Stimulated activated CD8-positive, alpha-beta memory T cell treated with anti-CD3 and anti-CD28 coated beads, Interleukin-12 subunit alpha, Interleukin-12 subunit beta, amount 100 ng/mL, for 24 hours (primary cell): ENCODE measurements around the gene AAMP.

Experiments
- DNase-seq: peaks from one replicate; pipeline ENCODE4 v3.0.0-alpha.2; 2020; ENCODE audit errors: extremely low read depth

Gene AAMP

GRCh38 chr2:218223046-218223445, 46.9 kb downstream of the AAMP start:
- no peak for DNase-seq

- DNase-seq, result no peak
Observed at GRCh38 chr2:218221000-218221399, 48.9 kb downstream of the AAMP start.

- DNase-seq, result no peak
Observed at GRCh38 chr2:218219934-218220333, 50.0 kb downstream of the AAMP start.

- no peak for DNase-seq
Observed at GRCh38 chr2:218218268-218219185, 51.4 kb downstream of the AAMP start.

GRCh38 chr2:218217360-218218267, 52.3 kb downstream of the AAMP start:
- peak; percentile 33 for DNase-seq

- DNase-seq, result peak; percentile 89
Observed at GRCh38 chr2:218216674-218217359, 53.1 kb downstream of the AAMP start, which contains the start of gene ARPC2. ARPC2 (plus strand) TSS chr2:218217189; CDS start chr2:218217471, 282 bp downstream.

GRCh38 chr2:218216336-218216673, 53.6 kb downstream of the AAMP start:
- no peak for DNase-seq
